Stomach (tissue), 19 donors: ENCODE measurements around the gene TOB2. TPM values are rescaled to one million over a fixed set of nuclear protein-coding genes. Genes with fewer than 3 reads are reported as not detected.
A peak's percentile ranks its signal among the peaks of the same experiment; 100 is the strongest.

Experiments
- DNase-seq, 2 donors: peaks; one replicate each; pipeline versions ENCODE4 v3.0.0 to v3.0.0-alpha.2; 2013 to 2019
- H3K27ac ChIP-seq, 5 donors: fragments of 200-600 bp in 4 of 5; sonication (generic) in 4 of 5; one replicate each; pipeline ENCODE4 v1.5.1; 2013 to 2019; ENCODE audit warnings: mild to moderate bottlenecking in 1 of 5, moderate library complexity in 1 of 5
- H3K27me3 ChIP-seq, 3 donors: fragments of 200-600 bp; sonication (generic); one replicate each; pipeline ENCODE4 v1.5.1; 2017 to 2019; ENCODE audit warnings: mixed run types in 1 of 3
- H3K36me3 ChIP-seq, 4 donors: fragments of 200-600 bp; sonication (generic); 1 replicate in 3 of 4; 2 replicates in 1 of 4; pipeline ENCODE4 v1.5.1; 2016 to 2019
- H3K4me1 ChIP-seq, 4 donors: fragments of 200-600 bp; sonication (generic); one replicate each; pipeline ENCODE4 v1.5.1; 2016 to 2019
- H3K4me3 ChIP-seq, 4 donors: fragments of 200-600 bp; sonication (generic) in 3 of 4; one replicate each; pipeline ENCODE4 v1.5.1; 2016 to 2019; ENCODE audit warnings: mild to moderate bottlenecking in 1 of 4
- H3K9me3 ChIP-seq, 4 donors: fragments of 200-600 bp; sonication (generic); one replicate each; pipeline ENCODE4 v1.5.1; 2016 to 2019
- CTCF ChIP-seq, 7 experiments: fragments of 450-650 bp in 4 of 7; fragments of 200-600 bp in 3 of 7; sonication (generic) in 3 of 7; IDR thresholded peaks; one replicate each; pipeline ENCODE4 v1.5.1; 2016 to 2019; ENCODE audit warnings: antibody characterized with exemption in 7 of 7, control low read depth in 2 of 7, mild to moderate bottlenecking in 1 of 7
- EP300 ChIP-seq: sonication (generic); formaldehyde crosslinking; IDR thresholded peaks from one replicate; pipeline ENCODE4 v1.6.1; 2017; ENCODE audit warnings: antibody characterized with exemption
- POLR2A ChIP-seq, 4 donors: fragments of 450-650 bp; IDR thresholded peaks; one replicate each; pipeline ENCODE4 v1.6.1; 2016; ENCODE audit warnings: antibody characterized with exemption in 4 of 4, control low read depth in 2 of 4, mild to moderate bottlenecking in 1 of 4, moderate library complexity in 1 of 4
- POLR2AphosphoS5 ChIP-seq, 3 donors: sonication (generic); formaldehyde crosslinking; IDR thresholded peaks; one replicate each; pipeline ENCODE4 v1.6.1; 2016; ENCODE audit warnings: antibody characterized with exemption in 3 of 3
- WGBS, 5 donors: extraction: QIAGEN DNeasy Blood & Tissue Kit in 3 of 5; methylation state at CpG; one replicate each; pipeline versions ENCODE4 v1.1.5 to v1.1.7; 2013 to 2018; 5-methylcytosine and 5-hydroxymethylcytosine counted together
- intact Hi-C: fragments of 100-400 bp; cut with DNase I; formaldehyde crosslinking; loops from one replicate; pipeline ENCODE4 v1.15.1; 2023; ENCODE audit warnings: low total_unique reads
- long read RNA-seq, 10 donors: transcript quantifications; one replicate each; lab custom pipeline, GENCODE V29; 2026
- polyA plus RNA-seq, 3 donors: library from polyadenylated mRNA; stranded (reverse); fragments of 200-250 nt; gene quantifications; one replicate each; pipeline ENCODE4 v1.2.3, GENCODE V29; 2013
- total RNA-seq, 5 donors: library from RNA; depleted of rRNA; stranded (reverse); fragments of >200 nt; gene quantifications; one replicate each; pipeline versions ENCODE4 v1.1.0 to v1.2.3, GENCODE V29; 2014 to 2016
- donor health status: healthy with polysubstance abuse.
- donor health status: Bipolar disorder and iron deficiency.
- donor health status: healthy.

The TOB2 gene
- total RNA-seq = 10 to 100 TPM; 19.8 to 42.4 (median 31.5) TPM
- polyA plus RNA-seq = 10 to 100 TPM; 11.0 to 17.1 (median 13.0) TPM
- long read RNA-seq, donor 1, full-length matches to known transcripts = 9 of 9 reads
- long read RNA-seq, donor 1, partial matches to known transcripts = 0 of 9 reads
- long read RNA-seq, donor 1, other reads (novel, unspliced or antisense) = 0 of 9 reads
- long read RNA-seq, donor 2, full-length matches to known transcripts = 12 of 12 reads
- long read RNA-seq, donor 2, partial matches to known transcripts = 0 of 12 reads
- long read RNA-seq, donor 2, other reads (novel, unspliced or antisense) = 0 of 12 reads
- long read RNA-seq, donor 3, full-length matches to known transcripts = 5 of 5 reads
- long read RNA-seq, donor 3, partial matches to known transcripts = 0 of 5 reads
- long read RNA-seq, donor 3, other reads (novel, unspliced or antisense) = 0 of 5 reads
- long read RNA-seq, donor 4, full-length matches to known transcripts = 3 of 3 reads
- long read RNA-seq, donor 4, partial matches to known transcripts = 0 of 3 reads
- long read RNA-seq, donor 4, other reads (novel, unspliced or antisense) = 0 of 3 reads
- long read RNA-seq, donor 5, full-length matches to known transcripts = 24 of 24 reads
- long read RNA-seq, donor 5, partial matches to known transcripts = 0 of 24 reads
- long read RNA-seq, donor 5, other reads (novel, unspliced or antisense) = 0 of 24 reads
- long read RNA-seq, donor 6, full-length matches to known transcripts = 27 of 27 reads
- long read RNA-seq, donor 6, partial matches to known transcripts = 0 of 27 reads
- long read RNA-seq, donor 6, other reads (novel, unspliced or antisense) = 0 of 27 reads
- long read RNA-seq, donor 7, full-length matches to known transcripts = 17 of 17 reads
- long read RNA-seq, donor 7, partial matches to known transcripts = 0 of 17 reads
- long read RNA-seq, donor 7, other reads (novel, unspliced or antisense) = 0 of 17 reads
- long read RNA-seq, donor 8, full-length matches to known transcripts = 7 of 7 reads
- long read RNA-seq, donor 8, partial matches to known transcripts = 0 of 7 reads
- long read RNA-seq, donor 8, other reads (novel, unspliced or antisense) = 0 of 7 reads
- long read RNA-seq, donor 9, full-length matches to known transcripts = 12 of 12 reads
- long read RNA-seq, donor 9, partial matches to known transcripts = 0 of 12 reads
- long read RNA-seq, donor 9, other reads (novel, unspliced or antisense) = 0 of 12 reads
- long read RNA-seq, donor 10, full-length matches to known transcripts = 1 of 1 reads
- long read RNA-seq, donor 10, partial matches to known transcripts = 0 of 1 reads
- long read RNA-seq, donor 10, other reads (novel, unspliced or antisense) = 0 of 1 reads

GRCh38 chr22:41446639-41447434 lies at the start of gene TOB2:
TSS of gene TOB2 (minus strand) at chr22:41446801. CDS start at chr22:41437345, 9,456 bp downstream.
- Histone ChIP-seq H3K9me3 (no peaks in the 10 kb centered on the region), H3K27ac (peak within 1 kb of the TSS; percentile 98 to 100 (median 100)), H3K27me3 (no peaks in the 10 kb centered on the region), H3K4me1 (peaks cover 13 to 35% (median 31%) of the 10 kb centered on the region in 4 donors), H3K36me3 (peaks cover 0 to 12% (median 10%) of the 10 kb centered on the region in 4 donors), H3K4me3 (peak within 1 kb of the TSS; percentile 93 to 100 (median 95))
- WGBS, 5 donors = 0 to 1% (median 0%) methylated on average over 51 to 85 of the region's 85 CpGs
- peak; percentile 100 for TF ChIP-seq POLR2AphosphoS5 (IDR thresholded peaks at IDR 0.05)
- TF ChIP-seq CTCF (IDR thresholded peaks at IDR 0.05) = no peak
- peak in 2 of 4 donors; percentile 98 to 99 for TF ChIP-seq POLR2A (IDR thresholded peaks at IDR 0.05)
- peak; percentile 27 for TF ChIP-seq EP300
- intact Hi-C loops = no loop called here
- DNase-seq = peak; percentile 96 to 98

- no peak overlapping the region for H3K4me3 ChIP-seq
- peaks cover 36 to 92% (median 72%) of the 10 kb centered on the region in 4 donors for H3K4me1 ChIP-seq
- 70 to 76% (median 74%) methylated on average over 5 of the region's 5 CpGs for WGBS, 5 donors
- DNase-seq = peak in 1 of 2 donors; percentile 43
- no peaks in the 10 kb centered on the region for H3K9me3 ChIP-seq
- H3K27ac ChIP-seq = peak overlapping the region in 4 of 5 donors; percentile 45 to 71 (median 61)
- TF ChIP-seq CTCF (IDR thresholded peaks at IDR 0.05) = no peak
- TF ChIP-seq POLR2AphosphoS5 (IDR thresholded peaks at IDR 0.05) = peak in 1 of 3 donors; percentile 42
- peaks cover 0 to 11% (median 10%) of the 10 kb centered on the region in 4 donors for H3K36me3 ChIP-seq
- H3K27me3 ChIP-seq = no peaks in the 10 kb centered on the region
- intact Hi-C loops = no loop called here
Measured at GRCh38 chr22:41491374-41492100, 44.9 kb upstream of the TOB2 start.

GRCh38 chr22:41488596-41489385 lies 42.2 kb upstream of the TOB2 start:
- intact Hi-C loops = no loop called here
- Histone ChIP-seq H3K27ac (peak overlapping the region in 4 of 5 donors; percentile 56 to 79 (median 65)), H3K36me3 (peaks cover 0 to 4% (median 0%) of the 10 kb centered on the region in 4 donors), H3K4me1 (peaks cover 54 to 96% (median 77%) of the 10 kb centered on the region in 4 donors), H3K27me3 (no peaks in the 10 kb centered on the region), H3K4me3 (no peak overlapping the region), H3K9me3 (no peaks in the 10 kb centered on the region)
- no peak for DNase-seq
- TF ChIP-seq CTCF (IDR thresholded peaks at IDR 0.05) (no peak), POLR2AphosphoS5 (IDR thresholded peaks at IDR 0.05) (no peak), EP300 (no peak), POLR2A (IDR thresholded peaks at IDR 0.05) (no peak)
- 58 to 70% (median 62%) methylated on average over 3 of the region's 3 CpGs for WGBS, 5 donors
